LNCAP (cell line): ENCODE results near the gene MAPK7.

ENCODE experiments used
- TF ChIP-seq, protein P1 (sequence below): fragments of 450-650 bp; IDR thresholded peaks from 2 replicates; pipeline ENCODE4 v1.5.1; 2017; ENCODE audit warnings: mild to moderate bottlenecking

Gene MAPK7

GRCh38 chr17:19339341-19339815 lies 38.9 kb upstream of the MAPK7 start:
- TF ChIP-seq, protein P1, sequence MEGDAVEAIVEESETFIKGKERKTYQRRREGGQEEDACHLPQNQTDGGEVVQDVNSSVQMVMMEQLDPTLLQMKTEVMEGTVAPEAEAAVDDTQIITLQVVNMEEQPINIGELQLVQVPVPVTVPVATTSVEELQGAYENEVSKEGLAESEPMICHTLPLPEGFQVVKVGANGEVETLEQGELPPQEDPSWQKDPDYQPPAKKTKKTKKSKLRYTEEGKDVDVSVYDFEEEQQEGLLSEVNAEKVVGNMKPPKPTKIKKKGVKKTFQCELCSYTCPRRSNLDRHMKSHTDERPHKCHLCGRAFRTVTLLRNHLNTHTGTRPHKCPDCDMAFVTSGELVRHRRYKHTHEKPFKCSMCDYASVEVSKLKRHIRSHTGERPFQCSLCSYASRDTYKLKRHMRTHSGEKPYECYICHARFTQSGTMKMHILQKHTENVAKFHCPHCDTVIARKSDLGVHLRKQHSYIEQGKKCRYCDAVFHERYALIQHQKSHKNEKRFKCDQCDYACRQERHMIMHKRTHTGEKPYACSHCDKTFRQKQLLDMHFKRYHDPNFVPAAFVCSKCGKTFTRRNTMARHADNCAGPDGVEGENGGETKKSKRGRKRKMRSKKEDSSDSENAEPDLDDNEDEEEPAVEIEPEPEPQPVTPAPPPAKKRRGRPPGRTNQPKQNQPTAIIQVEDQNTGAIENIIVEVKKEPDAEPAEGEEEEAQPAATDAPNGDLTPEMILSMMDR = no peak

- TF ChIP-seq, protein P1 = no peak
Observed at GRCh38 chr17:19341211-19341631, 37.1 kb upstream of the MAPK7 start.

DNA sequence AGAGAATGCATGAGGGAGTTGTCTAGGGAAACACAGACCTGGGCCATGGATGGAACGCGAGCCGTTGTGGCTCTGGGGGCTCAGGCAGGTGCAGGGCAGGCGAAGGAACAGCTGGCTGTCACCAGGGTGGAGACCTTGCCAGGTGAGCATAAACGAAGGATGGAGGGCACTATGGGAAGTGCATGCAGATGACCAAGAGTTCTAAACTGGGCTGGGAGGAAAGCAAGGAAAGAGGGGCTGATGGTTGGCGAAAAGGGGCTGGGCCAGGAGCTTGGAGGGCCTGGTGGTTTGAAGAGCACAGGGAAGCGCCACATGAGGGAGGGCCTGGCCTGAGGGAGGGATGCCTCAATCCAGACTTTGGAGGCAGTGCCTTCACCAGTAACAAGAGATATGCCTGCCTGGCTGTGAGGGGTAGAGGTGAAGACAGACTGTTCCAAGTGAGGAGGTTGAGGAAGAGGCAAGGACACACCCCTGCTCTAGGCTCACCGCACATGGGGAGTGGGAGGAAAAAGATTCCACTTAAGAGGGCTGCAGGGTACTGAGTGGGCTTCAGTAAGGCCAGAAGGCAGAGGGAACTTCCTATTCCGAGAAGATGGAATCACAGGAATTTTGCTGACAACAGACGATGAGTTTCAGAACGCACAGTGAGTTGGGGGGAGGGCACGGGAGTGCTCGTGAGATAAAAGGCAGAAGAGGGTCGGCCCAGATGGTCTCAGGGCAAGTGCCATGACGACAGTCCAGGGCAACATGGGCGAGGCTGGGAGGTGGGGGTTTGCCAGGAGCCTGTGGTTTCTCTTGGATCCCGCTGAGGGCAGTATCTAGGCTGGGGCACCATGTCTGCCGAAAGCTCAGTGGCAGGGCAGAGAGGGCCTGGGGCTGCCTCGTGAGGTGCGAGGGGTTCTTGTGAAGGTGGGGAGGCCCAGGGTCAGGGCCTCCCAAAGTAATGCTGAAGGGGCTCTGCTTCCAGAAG lies 36.4 kb upstream of the MAPK7 start:
- TF ChIP-seq, protein P1 = no peak

- TF ChIP-seq, protein P1 = no peak
Observed at GRCh38 chr17:19342611-19343255, 35.6 kb upstream of the MAPK7 start.

GRCh38 chr17:19343256-19343630 lies 35.1 kb upstream of the MAPK7 start:
- TF ChIP-seq, protein P1 = no peak

DNA sequence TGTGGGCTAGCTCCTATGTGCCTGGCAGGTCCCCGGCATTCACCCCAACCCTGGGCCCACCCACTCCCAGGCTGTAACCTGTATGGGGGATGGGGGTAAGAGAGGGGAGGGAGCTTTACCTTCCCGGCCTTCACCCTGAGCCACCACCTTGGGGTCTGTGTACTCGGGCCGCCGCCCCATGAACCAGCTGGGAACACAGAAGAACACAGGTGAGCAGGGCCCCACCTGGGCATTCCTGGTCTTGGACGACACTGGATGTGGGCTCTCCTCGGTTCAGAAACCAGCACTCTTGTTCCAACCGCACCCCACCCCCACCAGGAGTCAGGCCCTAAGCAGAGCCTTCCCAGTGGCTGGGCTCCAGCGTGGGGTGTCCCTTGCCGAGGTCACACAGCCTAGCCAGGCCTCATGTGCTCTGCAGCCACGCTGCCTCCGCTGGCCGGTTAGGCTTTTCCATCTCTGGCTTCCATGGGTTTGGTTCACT lies 34.6 kb upstream of the MAPK7 start:
- TF ChIP-seq, protein P1 = no peak

- TF ChIP-seq, protein P1 = no peak
Observed at GRCh38 chr17:19344311-19345066, 33.8 kb upstream of the MAPK7 start.
